Measurements from ENCODE around the gene MEDAG.

- TF ChIP-seq CTCF (conservative IDR thresholded peaks at IDR 0.05): no peak
- TF ChIP-seq ZFX (IDR thresholded peaks at IDR 0.05): no peak
Observed at GRCh38 chr13:30916991-30917390, 10.9 kb downstream of the MEDAG start.

All from C4-2B (cell line).